Ovary (tissue), 3 donors: Measurements from ENCODE around the gene RSBN1L.

Experiments used
- CTCF ChIP-seq, 3 donors: fragments of 450-650 bp in 2 of 3; fragments of 200-600 bp in 1 of 3; IDR thresholded peaks; one replicate each; pipeline versions ENCODE4 v1.5.1 to v1.8.0; 2016 to 2022; ENCODE audit warnings: antibody characterized with exemption in 3 of 3, mild to moderate bottlenecking in 1 of 3
- POLR2A ChIP-seq: fragments of 450-650 bp; IDR thresholded peaks from one replicate; pipeline ENCODE4 v1.6.1; 2017; ENCODE audit warnings: antibody characterized with exemption, mild to moderate bottlenecking, moderate library complexity
- donor health status: DM: no; HTN: no; CAD: no.

- TF ChIP-seq CTCF (IDR thresholded peaks at IDR 0.05) (no peak), POLR2A (no peak)
Observed at GRCh38 chr7:77702513-77702912, 6.3 kb downstream of the RSBN1L start.
